HepG2 (cell line): ENCODE results near the gene LYST. TPM values are rescaled to one million over a fixed set of nuclear protein-coding genes. Genes with fewer than 3 reads are reported as not detected.

Experiments
- ARID4A ChIP-seq: sonication (generic); formaldehyde crosslinking; IDR thresholded peaks from 2 replicates; pipeline ENCODE4 v1.5.0; 2020; ENCODE audit warnings: mild to moderate bottlenecking, missing genetic modification reagents, borderline replicate concordance
- FOXA1 ChIP-seq, 2 experiments: fragments of 450-650 bp in 1 of 2; sonication (generic) in 1 of 2; formaldehyde crosslinking in 1 of 2; IDR thresholded peaks; 2 replicates each; pipeline versions ENCODE4 v1.4.0 to v1.6.1; 2016 to 2020; ENCODE audit warnings: missing genetic modification reagents in 1 of 2
- GTF3A ChIP-seq: sonication (generic); formaldehyde crosslinking; conservative IDR thresholded peaks from 2 replicates; pipeline ENCODE4 v1.4.0; 2020; ENCODE audit warnings: mild to moderate bottlenecking, missing genetic modification reagents
- MLLT10 ChIP-seq: sonication (generic); formaldehyde crosslinking; IDR thresholded peaks from 2 replicates; pipeline ENCODE4 v1.4.0; 2020; ENCODE audit warnings: missing genetic modification reagents
- MZF1 ChIP-seq: sonication (generic); formaldehyde crosslinking; IDR thresholded peaks from 2 replicates; pipeline ENCODE4 v1.8.1; 2023; ENCODE audit warnings: mild to moderate bottlenecking, missing genetic modification reagents, borderline replicate concordance
- NR2C2 ChIP-seq: sonication (generic); formaldehyde crosslinking; IDR thresholded peaks from 2 replicates; pipeline ENCODE4 v1.4.0; 2020; ENCODE audit warnings: missing genetic modification reagents, mild to moderate bottlenecking, moderate library complexity, borderline replicate concordance
- PATZ1 ChIP-seq: sonication (generic); formaldehyde crosslinking; IDR thresholded peaks from 2 replicates; pipeline ENCODE4 v1.4.0; 2020; ENCODE audit warnings: missing genetic modification reagents
- RCOR2 ChIP-seq: IDR thresholded peaks from 2 replicates; pipeline ENCODE4 v1.6.1; 2016; ENCODE audit warnings: missing biosample characterization, missing genetic modification reagents
- RXRB ChIP-seq: IDR thresholded peaks from 2 replicates; pipeline ENCODE4 v1.6.1; 2016; ENCODE audit warnings: borderline replicate concordance, missing genetic modification reagents, missing compliant biosample characterization
- SMYD3 ChIP-seq: sonication (generic); formaldehyde crosslinking; IDR thresholded peaks from 2 replicates; pipeline ENCODE4 v1.8.1; 2023; ENCODE audit warnings: mild to moderate bottlenecking, missing genetic modification reagents
- SNAPC4 ChIP-seq: sonication (generic); formaldehyde crosslinking; IDR thresholded peaks from 2 replicates; pipeline ENCODE4 v1.4.0; 2020; ENCODE audit warnings: mild to moderate bottlenecking, missing genetic modification reagents
- SOX13 ChIP-seq, 3 experiments: fragments of 450-650 bp in 1 of 3; sonication (generic) in 1 of 3; formaldehyde crosslinking in 1 of 3; IDR thresholded peaks in 2 of 3; conservative IDR thresholded peaks in 1 of 3; 2 replicates each; pipeline versions ENCODE4 v1.5.0 to v1.6.1; 2016 to 2020; ENCODE audit warnings: antibody characterized with exemption in 1 of 3, mild to moderate bottlenecking in 1 of 3, missing compliant biosample characterization in 1 of 3, missing genetic modification reagents in 1 of 3, moderate library complexity in 1 of 3
- TCF7L2 ChIP-seq: IDR thresholded peaks from 2 replicates; pipeline ENCODE4 v1.6.1; 2011; ENCODE audit warnings: mild to moderate bottlenecking, low read depth, low read length, moderate library complexity
- ZFP36L1 ChIP-seq: sonication (generic); formaldehyde crosslinking; IDR thresholded peaks from 2 replicates; pipeline ENCODE4 v1.8.0; 2022; ENCODE audit warnings: mild to moderate bottlenecking, missing genetic modification reagents, moderate library complexity
- ZNF354B ChIP-seq: sonication (generic); formaldehyde crosslinking; IDR thresholded peaks from 2 replicates; pipeline ENCODE4 v1.8.0; 2022; ENCODE audit warnings: mild to moderate bottlenecking, missing genetic modification reagents
- ZNF556 ChIP-seq: sonication (generic); formaldehyde crosslinking; IDR thresholded peaks from 2 replicates; pipeline ENCODE4 v1.4.0; 2020; ENCODE audit warnings: mild to moderate bottlenecking, missing genetic modification reagents, borderline replicate concordance
- ZZZ3 ChIP-seq: sonication (generic); formaldehyde crosslinking; IDR thresholded peaks from 2 replicates; pipeline ENCODE4 v1.4.0; 2020; ENCODE audit warnings: missing genetic modification reagents, mild to moderate bottlenecking, borderline replicate concordance
- polyA plus RNA-seq, 8 experiments: library from polyadenylated mRNA; depleted of rRNA in 3 of 8; stranded (reverse) in 7 of 8; unstranded in 1 of 8; fragments of >200 nt; fragmentation: Illumina TruSeq in 4 of 8; extraction: Trizol in 4 of 8; gene quantifications; 2 replicates each; pipeline versions ENCODE4 v1.2.1 to v1.2.3, GENCODE V29; 2011 to 2016; ENCODE audit warnings: low read depth in 4 of 8, missing spikeins in 1 of 8, mixed read lengths in 1 of 8; ENCODE audit not compliant: insufficient read depth in 1 of 8
- total RNA-seq, 5 experiments: library from RNA; depleted of rRNA; stranded (reverse); fragments of >200 nt; fragmentation: Illumina TruSeq; extraction: Trizol; gene quantifications; 2 replicates each; pipeline ENCODE4 v1.2.3, GENCODE V29; 2016; ENCODE audit warnings: low read depth in 1 of 5

The LYST gene
- total and polyA plus RNA-seq, 2 of the 13 experiments (the other 11 are each of a cell fraction or from before 2014, with no cell fraction given) = 0.91 to 2.5 TPM

DNA sequence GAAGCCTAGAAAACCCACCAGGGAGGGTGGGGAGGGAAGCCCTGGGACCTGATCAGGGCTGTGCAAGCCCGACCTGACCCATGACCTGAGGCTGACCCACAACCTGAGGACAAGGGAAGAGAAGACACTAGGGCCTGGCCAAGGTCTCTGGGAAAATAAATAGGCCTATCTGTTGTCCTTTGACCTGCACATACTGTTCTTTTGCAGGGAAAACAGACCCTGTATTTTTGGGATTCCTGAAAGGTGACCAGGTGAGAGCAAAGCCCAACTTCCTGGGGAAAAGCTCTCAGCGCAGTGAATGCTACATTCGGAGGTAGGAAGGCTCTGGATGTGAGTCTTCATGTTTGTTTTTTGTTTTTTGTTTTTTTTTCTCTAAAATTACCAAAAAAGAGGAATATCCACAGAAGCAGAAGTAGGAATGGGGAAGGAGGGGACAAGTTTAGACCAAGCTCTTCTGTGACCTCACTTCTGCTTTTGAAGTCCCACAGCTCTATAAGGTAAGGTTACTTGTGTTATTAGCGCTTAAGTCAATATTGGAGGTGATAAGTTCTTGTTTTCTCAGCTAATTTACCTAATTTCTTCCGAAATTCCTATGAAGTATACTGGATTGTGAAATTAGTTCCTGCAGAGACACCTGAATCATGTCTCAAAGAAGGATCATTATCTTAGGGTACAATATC, 26.2 kb upstream of the LYST start (continued):
- TF ChIP-seq TCF7L2 (no peak), ZNF556 (CRISPR knock-in tag) (no peak), GTF3A (CRISPR knock-in tag) (no peak), SNAPC4 (no peak), SOX13 (IDR thresholded peaks at IDR 0.05) (0 out of 2 replicates have a peak, but pooled peaks have one; percentile 38), SOX13 (CRISPR knock-in tag; conservative IDR thresholded peaks at IDR 0.05 in 1 of 2, IDR thresholded peaks at IDR 0.05 in 1 of 2) (peak in 1 of 2 experiments; percentile 79; a peak in 2 of 4 replicates), ZNF354B (CRISPR knock-in tag) (no peak), PATZ1 (CRISPR knock-in tag) (peak; percentile 29; the same call in 1 of the 2 replicates), MZF1 (CRISPR knock-in tag) (no peak), FOXA1 (IDR thresholded peaks at IDR 0.05) (no peak), FOXA1 (CRISPR knock-in tag; IDR thresholded peaks at IDR 0.05) (peak; percentile 54; the same call in 1 of the 2 replicates), RXRB (CRISPR knock-in tag) (peak; percentile 91), ARID4A (no peak; the same call in 1 of the 2 replicates), RCOR2 (CRISPR knock-in tag) (no peak), SMYD3 (CRISPR knock-in tag) (peak; percentile 29; the same call in 1 of the 2 replicates), ZFP36L1 (no peak), NR2C2 (CRISPR knock-in tag) (peak; percentile 60), MLLT10 (no peak), ZZZ3 (no peak; the same call in 1 of the 2 replicates)
